SK-N-DZ (cell line): Measurements from ENCODE around the gene MSI2.

Experiments
- DNase-seq: peaks from one replicate; pipeline ENCODE4 v3.0.0-alpha.2; 2015; ENCODE audit warnings: low spot score

MSI2 gene

DNA sequence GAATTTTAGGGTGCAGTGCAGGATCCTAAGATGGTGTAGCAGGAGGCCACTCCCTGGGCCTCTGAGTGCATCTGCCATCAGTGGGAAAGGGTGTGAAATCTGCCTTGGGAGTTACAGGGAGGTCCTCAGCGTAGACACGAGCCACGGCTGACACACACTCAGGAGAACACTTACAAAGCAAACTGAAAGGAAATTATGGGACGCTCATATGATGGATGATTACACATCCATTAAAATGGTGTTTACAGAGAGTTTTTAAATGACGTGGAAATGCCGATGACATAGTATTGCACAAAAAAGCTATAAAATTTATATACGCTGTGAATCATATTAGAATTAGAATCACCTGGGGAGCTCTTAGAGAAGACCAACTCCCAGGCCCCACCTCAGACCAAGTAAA is 313.5 kb downstream of the MSI2 start:
- no peak for DNase-seq

DNA sequence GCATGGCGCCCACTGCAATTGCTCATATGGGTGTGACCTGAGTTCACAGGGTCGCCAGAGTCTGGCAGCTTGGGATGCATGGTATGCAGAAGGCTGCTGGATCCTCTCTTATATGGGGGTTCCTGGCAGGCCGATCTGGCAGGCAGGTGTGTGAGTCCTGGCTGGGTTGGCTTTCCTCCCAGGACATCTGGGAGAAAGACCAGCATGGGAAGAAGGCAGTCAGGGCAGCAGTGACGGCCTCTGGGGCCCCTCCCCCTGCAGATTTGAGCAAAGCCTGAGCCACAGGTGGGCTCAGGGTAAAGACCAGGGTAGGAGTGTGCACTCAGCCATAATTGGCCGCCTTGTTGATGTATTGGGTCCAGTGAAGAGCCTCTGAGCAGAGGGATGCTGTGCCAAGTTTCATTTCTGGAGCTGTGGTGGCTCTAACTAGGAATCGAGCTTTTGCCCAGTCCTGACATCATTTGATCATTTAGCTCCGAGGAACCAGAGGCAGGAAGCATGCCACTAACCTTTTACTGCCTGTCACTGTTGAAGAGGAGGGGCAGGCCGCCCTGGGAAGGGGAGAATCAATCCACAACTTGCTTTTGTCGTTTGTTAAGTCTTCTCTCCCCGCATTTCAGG is 314.5 kb downstream of the MSI2 start:
- DNase-seq, result no peak

GRCh38 chr17:57572062-57572461 is 315.7 kb downstream of the MSI2 start:
- no peak for DNase-seq

DNA sequence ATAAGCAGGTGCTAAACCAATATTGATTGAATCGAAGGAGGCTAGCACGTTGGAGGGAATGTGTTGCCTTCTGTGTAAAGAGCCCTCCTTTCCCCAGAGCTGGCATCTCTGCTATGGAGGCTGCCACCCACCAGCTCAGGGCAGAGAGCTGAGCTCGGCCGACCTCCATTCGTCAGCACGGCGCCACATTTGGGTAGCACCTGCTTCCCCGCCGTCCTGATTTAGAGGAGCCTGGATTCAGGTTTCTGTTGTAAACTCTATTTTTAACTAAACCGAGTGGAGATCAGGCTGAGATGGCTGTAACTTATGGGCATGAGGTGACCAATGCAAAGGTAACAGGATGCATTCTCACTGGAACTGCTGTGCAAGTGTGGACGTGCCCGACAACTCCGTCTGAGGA is 316.3 kb downstream of the MSI2 start:
- no peak for DNase-seq

DNA sequence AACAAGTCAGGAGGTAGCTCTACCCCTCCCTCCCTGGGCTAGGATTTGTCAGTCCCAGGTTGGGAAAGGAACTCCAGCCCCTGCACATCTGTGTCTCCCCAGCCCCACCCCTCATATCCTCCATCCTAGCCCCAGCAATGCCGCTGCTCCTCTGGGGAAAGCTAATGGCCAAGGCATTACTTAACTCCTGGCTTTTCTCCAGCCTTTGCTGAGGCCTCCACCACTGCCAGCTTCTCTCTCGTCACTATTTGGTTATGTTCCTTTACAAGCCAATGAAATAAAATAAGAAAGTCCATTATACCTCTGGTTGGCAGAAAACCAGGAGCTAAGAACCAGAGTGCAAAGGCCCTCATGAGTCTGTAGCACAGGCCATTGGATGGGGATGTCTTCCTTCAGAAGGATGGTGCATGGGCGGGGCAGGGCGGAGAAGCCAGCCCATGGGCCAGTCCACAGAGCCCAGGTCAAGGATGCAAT is 317.8 kb downstream of the MSI2 start:
- no peak for DNase-seq

GRCh38 chr17:57576744-57577143 is 320.4 kb downstream of the MSI2 start:
- no peak for DNase-seq

- DNase-seq, result no peak
Measured at GRCh38 chr17:57577751-57578607, 321.7 kb downstream of the MSI2 start.

DNA sequence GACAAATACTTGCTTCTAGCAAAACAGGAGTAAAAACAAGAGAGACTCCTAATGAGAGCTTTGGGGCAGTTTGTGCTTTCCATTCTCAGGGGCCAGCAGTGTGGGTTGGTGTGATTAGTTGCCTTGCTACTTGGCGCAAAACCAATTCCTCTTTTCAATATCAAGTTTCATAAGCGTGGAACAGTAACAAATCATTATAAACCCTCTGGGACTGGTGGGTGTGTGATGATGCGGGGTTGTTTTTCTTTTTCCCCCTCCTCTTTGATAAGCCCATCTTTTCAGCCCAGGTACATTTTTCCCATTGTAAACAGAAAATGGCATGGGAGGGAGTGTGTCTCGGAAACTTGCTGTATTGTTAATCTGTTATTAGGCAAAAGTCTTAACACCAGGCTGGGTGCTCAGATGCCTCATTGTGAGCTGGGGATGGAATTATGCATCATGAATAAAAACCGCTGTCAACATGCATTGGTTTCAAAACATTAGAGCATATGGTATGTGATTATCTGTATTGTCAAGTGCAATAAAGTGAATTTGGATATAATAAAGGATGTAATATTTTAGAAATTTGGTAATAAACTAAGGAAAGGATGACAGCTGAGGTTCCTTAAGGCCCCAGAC is 322.4 kb downstream of the MSI2 start:
- DNase-seq, result no peak

DNA sequence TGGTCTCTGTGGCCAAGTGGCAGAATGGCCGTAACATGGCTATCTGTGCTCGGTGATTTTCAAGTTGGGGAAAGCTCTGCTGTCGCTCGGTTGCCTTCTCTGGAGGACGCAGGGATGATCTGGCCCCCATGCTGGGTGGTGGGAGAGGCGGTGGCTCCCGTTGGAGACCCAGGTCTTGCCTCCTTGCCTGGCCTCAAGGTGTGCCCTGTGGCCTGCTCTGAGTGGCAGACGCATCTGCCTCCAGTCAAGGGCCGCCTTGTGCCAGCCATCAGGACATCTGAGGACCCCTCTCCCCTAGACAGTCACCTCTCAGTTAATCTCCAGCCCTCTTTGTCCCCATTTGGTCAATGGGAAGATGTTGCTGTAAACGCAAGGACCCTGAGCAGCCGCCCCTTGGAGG is 322.9 kb downstream of the MSI2 start:
- no peak for DNase-seq

- DNase-seq, result no peak
Measured at GRCh38 chr17:57580055-57580739, 323.9 kb downstream of the MSI2 start.

- no peak for DNase-seq
Measured at GRCh38 chr17:57582881-57583756, 326.8 kb downstream of the MSI2 start.

DNA sequence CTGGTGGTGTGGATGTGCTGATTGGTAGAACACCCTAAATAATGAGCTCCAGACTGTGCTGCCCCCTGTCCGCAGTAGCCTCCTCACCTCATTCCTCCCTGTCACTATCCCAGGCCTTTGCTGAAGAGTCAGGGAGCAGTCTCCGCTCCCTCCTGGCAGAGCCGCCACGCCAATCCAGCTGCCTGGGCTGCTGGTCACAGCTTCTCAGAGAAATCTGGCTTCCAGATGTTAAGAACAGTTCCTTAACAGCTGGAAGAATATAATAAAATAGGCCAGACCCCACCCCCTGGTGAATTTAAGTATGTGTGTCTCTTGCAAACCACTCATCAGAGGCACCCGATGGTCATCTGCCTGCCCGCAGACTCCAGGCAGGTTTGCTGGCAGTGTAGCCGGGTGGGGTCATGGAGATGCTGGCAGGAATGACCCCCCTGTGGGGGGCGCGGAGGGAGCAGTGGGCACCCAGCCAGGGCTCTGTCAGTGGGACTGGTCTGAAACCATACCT is 327.8 kb downstream of the MSI2 start:
- no peak for DNase-seq

DNA sequence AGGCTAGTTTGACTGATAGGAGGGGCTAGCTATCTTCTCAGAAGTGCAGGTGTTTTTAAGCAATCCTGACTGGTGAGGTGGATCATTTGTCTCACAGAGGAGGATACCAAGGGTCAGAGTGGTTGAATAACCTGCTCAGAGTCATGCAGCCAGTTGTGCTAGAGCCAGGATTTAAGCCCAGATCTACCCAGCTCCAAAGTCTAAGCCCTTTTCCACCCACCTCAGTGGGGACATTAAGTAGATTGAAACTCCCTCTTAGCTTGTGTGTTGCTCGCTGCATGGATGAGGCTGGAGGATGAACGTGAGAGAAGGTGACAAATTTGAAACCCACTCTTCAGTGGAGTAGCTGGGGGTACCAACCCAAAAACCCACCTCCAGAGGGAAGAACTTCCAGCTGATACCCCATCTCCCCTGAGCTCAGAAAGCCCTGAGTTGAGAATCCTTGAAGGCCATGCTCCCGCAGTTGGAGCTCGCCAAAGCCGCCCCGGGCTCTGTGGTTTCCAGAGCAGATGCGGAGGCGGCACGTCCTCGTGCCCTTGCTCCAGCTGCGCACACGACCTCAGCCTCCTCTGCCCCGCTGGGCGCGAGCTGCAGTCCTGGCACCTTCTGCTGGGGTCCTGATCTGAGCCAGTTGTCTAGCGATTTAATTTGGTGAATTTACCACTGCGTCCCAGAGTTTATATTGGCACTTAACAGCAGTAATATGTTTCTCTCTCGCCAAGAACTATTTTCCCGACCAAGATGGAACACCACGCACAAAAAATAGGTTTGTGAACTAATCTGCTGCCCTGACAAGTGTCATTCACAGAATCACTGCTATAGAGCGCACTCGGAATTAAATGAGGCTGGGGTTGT is 329.2 kb downstream of the MSI2 start:
- no peak for DNase-seq

DNA sequence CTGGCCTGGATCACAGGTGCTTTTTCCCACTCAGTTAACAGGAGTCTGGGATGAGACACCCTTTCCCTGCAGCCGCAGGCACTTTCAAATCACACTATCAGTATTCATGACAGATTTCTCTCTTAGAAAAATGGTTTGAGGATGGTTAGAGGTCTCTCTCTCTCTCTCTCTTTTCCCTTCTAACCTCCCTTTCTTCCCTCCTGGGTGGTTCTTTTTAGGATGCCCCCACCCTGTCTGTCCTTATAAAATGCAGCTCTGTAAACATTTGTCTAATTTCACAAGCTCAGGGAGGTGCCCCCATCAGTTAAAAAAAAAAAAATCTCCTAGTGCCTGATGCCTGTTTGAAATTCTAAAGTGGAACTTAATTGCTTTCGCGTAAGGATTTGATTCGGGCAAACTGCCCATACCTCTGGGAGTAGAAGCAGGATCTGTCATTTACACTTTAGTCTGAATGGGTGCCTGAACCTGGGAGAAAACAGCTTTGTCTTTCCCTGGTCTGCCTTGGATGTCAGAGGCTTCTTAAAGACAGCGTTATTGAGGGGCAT is 329.9 kb downstream of the MSI2 start:
- no peak for DNase-seq

- DNase-seq, result no peak
Measured at GRCh38 chr17:57586742-57587141, 330.4 kb downstream of the MSI2 start.

- no peak for DNase-seq
Measured at GRCh38 chr17:57587193-57587969, 331.1 kb downstream of the MSI2 start.

GRCh38 chr17:57588086-57588485 is 331.8 kb downstream of the MSI2 start:
- no peak for DNase-seq

- no peak for DNase-seq
Measured at GRCh38 chr17:57589151-57590034, 333.1 kb downstream of the MSI2 start.
